GM18526 (cell line): ENCODE results near the gene SPATS2L.

Experiments used
- POLR2A ChIP-seq: IDR thresholded peaks from 3 replicates; pipeline ENCODE4 v1.6.1; 2011; ENCODE audit not compliant: insufficient read length; ENCODE audit errors: extremely low read depth

The SPATS2L gene

GRCh38 chr2:200482194-200482593, 175.7 kb downstream of the SPATS2L start:
- TF ChIP-seq POLR2A = no peak

- no peak for TF ChIP-seq POLR2A
Observed at GRCh38 chr2:200483729-200484198, 177.3 kb downstream of the SPATS2L start.

- TF ChIP-seq POLR2A = no peak
Observed at GRCh38 chr2:200484934-200485333, 178.4 kb downstream of the SPATS2L start.

- no peak for TF ChIP-seq POLR2A
Observed at GRCh38 chr2:200486529-200486928, 180.0 kb downstream of the SPATS2L start.

GRCh38 chr2:200488169-200488568, 181.7 kb downstream of the SPATS2L start:
- no peak for TF ChIP-seq POLR2A

- TF ChIP-seq POLR2A = no peak
Observed at GRCh38 chr2:200490001-200490400, 183.5 kb downstream of the SPATS2L start.

- TF ChIP-seq POLR2A = no peak
Observed at GRCh38 chr2:200492656-200493055, 186.2 kb downstream of the SPATS2L start.

- TF ChIP-seq POLR2A = no peak
Observed at GRCh38 chr2:200494048-200494447, 187.6 kb downstream of the SPATS2L start.

GRCh38 chr2:200496696-200497095, 190.2 kb downstream of the SPATS2L start:
- TF ChIP-seq POLR2A = no peak

- no peak for TF ChIP-seq POLR2A
Observed at GRCh38 chr2:200498402-200499162, 192.1 kb downstream of the SPATS2L start.

GRCh38 chr2:200502196-200502595, 195.7 kb downstream of the SPATS2L start:
- TF ChIP-seq POLR2A = no peak

GRCh38 chr2:200506679-200507078, 200.2 kb downstream of the SPATS2L start:
- TF ChIP-seq POLR2A = no peak

GRCh38 chr2:200507179-200507578, 200.7 kb downstream of the SPATS2L start:
- TF ChIP-seq POLR2A = no peak

GRCh38 chr2:200509235-200509611, 202.7 kb downstream of the SPATS2L start:
- TF ChIP-seq POLR2A = no peak

GRCh38 chr2:200509612-200510433, 203.3 kb downstream of the SPATS2L start, which contains the start of gene KCTD18:
Gene KCTD18, minus strand, starts transcription at chr2:200510068. Its CDS starts 3,052 bp downstream, at chr2:200507016.
- TF ChIP-seq POLR2A = peak; percentile 70

- no peak for TF ChIP-seq POLR2A
Observed at GRCh38 chr2:200515155-200515554, 208.7 kb downstream of the SPATS2L start.
